ENCODE results near the gene UFSP2.
A peak's percentile ranks its signal among the peaks of the same experiment; 100 is the strongest.

The UFSP2 gene

GRCh38 chr4:185425647-185426352, at the start of gene UFSP2:
UFSP2 (minus strand) TSS chr4:185425964; CDS start chr4:185425868, 96 bp downstream.
- DNase-seq (ENCODE audit: low read depth) = peak; percentile 80

DNA sequence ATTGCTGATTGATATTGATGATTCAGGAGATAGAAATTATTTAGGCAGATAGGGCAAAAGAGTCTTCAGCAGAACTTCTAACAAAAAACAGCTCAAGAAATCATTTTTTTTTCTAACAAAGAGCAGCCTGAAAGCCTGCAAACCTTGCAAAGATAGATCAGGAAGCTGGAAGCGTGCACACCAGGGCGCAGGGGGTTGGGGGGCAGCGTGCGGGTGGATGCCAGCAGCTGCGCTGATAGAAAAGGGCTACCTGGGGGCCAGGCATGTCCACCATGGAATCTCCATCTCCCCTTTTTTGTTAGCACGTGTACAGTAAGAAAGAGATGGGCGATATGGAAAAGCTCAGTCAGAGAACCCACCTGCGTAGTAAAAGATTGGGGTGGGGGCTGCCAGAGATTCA, 47.5 kb upstream of the UFSP2 start:
- DNase-seq (ENCODE audit: low read depth) = no peak

DNA sequence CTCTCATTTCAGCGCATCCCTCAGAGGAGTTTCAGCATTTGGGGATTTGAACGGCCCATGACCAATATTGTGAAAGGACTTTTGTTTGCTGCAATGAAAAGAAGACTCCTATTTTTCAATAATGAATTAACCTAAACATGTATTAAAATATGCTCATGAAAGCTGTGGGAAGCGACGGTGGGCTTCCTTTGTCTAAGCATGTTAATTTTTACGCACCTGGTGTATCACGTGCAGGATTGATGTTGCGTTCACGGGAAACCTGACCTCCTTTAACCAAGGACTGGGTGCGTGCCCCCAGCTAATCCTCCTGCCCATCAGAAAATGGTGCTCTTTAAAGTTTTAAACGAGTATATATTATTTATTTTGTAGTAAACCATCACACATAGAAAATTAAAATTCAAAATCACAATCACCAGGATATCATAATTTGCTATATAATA, 46.4 kb upstream of the UFSP2 start:
- no peak for DNase-seq (ENCODE audit: low read depth)

DNA sequence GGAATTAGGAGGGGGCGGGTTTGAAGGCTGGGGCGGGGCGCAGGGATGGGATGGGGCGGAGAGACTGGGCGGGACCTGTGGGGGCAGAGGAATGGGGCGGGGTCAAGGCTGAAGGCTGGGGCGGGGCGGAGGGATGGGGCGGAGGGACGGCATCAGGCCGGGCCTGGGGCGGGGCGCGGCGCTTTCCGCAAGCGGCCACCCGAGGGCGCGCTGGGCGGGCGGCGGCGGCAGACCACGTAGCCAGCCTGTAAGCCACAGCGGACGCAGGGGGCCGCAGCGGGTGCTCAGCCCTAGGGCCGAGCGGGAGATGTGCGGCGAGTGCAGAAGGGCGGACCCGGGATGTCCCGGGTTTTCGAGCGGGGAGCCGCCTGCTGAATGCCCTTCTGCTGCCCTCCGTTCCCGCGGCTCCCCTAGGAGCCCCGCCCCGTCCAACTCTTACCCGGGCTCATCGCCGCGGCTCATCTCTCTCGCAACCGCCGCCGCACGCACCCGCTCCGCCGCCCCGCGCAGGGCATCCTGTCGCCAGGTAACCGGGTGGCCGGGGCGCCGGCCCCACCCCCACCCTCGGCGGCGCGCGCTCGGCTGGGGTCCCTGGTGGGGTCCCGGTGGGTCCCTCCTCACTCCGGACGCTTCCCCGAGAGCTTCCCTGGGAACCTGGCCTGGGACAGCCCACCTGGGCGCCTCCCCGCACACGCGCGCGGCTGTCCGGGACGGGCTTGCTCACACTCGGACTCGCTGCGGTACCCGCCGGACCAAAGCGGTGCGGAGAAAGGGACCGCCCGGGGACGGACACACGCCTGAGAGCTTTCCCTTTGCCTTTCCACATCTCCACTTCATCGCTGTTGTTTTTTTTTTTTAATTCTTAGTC, 45.7 kb upstream of the UFSP2 start, which contains the start of gene CCDC110:
Gene CCDC110, minus strand, starts transcription at position 499 of the 868 bp plus-strand sequence. Its CDS starts 50 bp downstream, at position 449.
- DNase-seq (ENCODE audit: low read depth) = peak; percentile 94

- DNase-seq (ENCODE audit: low read depth) = peak; percentile 26
Measured at GRCh38 chr4:185470501-185471195, 44.9 kb upstream of the UFSP2 start.

GRCh38 chr4:185469580-185470154, 43.9 kb upstream of the UFSP2 start:
- DNase-seq (ENCODE audit: low read depth) = no peak

DNA sequence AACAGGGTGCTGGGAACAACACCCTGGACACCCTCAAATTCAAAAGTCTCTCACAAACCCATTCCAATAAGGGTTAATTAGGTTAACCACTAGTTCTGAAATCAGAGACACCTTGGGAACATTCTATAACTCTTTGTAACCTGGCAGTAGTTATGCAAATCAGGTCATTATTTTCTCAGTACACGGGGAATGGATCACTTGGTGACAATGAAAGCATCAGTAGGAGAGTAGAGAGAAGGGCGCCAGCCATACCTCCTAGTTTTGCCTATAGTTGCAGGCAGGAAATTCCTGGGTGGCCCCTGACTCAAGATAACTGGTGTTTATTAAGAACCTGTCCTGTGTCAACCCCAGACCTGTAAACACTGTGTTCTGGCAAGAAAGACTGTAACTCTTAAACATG, 43.2 kb upstream of the UFSP2 start:
- no peak for DNase-seq (ENCODE audit: low read depth)

DNA sequence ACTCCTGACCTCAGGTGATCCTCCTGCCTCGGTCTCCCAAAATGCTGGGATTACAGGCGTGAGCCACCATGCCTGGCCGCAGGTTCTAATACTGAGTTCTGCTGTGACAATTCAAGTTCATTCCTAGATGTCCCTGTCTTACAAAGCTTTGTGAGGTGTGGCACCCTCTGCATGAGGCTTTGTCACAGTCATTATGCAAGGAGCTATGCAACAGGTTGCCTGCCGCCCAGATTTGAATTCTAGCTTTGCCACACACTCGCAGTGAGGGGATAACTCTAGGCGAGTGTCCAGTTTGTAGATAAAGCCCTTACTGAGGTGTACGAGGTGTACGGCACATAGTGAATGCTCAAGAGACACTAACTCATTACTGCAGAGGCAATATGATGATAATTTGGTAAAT, 42.2 kb upstream of the UFSP2 start:
- DNase-seq (ENCODE audit: low read depth) = no peak

GRCh38 chr4:185467101-185467500, 41.3 kb upstream of the UFSP2 start:
- no peak for DNase-seq (ENCODE audit: low read depth)

DNA sequence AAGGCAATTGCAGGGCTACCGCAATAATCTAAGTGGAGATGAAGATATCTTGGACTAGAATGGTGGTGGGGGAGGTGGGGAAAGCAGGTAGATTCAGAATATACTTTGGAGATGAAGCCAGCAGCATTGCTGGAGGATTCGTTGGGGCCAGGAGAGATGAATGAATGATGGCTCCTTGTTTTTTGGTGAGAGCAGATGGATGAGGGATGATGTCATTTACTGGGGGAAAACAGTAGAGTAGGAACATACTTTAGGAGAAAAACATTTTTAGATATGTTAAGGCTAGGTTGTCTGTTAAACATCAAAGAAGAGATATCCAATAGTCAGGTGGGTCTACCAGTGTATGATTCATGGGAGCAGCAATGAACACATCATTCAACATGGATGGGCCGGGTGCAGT, 39.9 kb upstream of the UFSP2 start:
- DNase-seq (ENCODE audit: low read depth) = no peak

GRCh38 chr4:185464887-185465286, 39.1 kb upstream of the UFSP2 start:
- peak; percentile 5 for DNase-seq (ENCODE audit: low read depth)

- DNase-seq (ENCODE audit: low read depth) = no peak
Measured at GRCh38 chr4:185464183-185464582, 38.4 kb upstream of the UFSP2 start.

DNA sequence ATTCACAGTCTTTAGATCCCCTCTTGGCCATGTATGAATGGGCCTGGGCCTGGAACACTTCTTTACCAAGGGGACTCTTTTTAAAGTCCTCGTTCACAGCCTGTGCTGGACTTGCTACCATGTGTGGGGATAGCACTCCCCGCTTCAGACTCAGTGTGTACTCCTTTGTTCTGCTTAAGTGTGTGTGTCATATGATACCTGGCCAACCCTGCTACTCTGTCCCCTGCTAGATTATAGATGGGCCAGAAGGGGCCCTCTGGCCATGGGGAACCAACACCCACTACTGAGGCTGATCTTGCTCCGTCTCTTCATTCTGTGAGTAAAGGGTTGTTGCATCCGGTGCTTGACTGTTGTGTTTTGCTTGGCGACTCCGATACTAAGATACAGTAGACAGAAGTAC, 37.8 kb upstream of the UFSP2 start:
- no peak for DNase-seq (ENCODE audit: low read depth)

DNA sequence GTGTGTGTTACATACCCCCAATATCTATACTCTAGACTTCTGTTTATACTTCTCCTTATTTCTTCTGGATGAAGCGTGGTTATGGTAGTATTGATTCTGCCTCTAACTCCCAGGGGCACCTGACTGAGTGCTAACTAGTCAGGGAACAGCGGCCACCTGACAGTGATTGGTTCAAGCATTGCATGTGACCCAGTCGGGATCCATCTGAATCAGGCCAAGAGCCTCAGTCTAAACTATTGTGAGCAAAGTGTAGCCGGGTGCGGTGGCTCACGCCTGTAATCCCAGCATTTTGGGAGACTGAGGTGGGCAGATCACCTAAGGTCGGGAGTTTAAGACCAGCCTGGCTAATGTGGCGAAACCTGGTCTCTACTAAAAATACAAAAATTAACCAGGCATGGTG, 35.8 kb upstream of the UFSP2 start:
- DNase-seq (ENCODE audit: low read depth) = no peak

DNA sequence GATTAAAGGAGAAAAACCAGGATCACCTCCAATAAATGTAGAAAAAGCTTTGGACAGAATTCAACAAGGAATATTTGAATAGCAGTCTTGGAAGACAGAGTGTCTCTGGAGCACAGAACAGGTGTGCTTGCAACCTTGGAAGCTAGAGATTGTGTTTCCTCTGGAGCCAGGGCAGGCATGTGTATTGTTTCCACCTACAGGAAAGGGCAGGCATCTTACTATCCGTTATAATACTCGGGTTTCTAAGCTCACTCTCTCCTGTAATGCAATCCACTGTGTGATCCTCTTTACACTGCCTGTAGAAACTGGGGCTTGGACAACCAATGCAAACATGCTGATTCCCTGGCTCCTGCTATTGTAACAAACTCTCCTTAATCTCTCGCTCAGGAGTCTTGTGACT, 31.4 kb upstream of the UFSP2 start:
- no peak for DNase-seq (ENCODE audit: low read depth)

GRCh38 chr4:185456131-185456530, 30.4 kb upstream of the UFSP2 start:
- no peak for DNase-seq (ENCODE audit: low read depth)

DNA sequence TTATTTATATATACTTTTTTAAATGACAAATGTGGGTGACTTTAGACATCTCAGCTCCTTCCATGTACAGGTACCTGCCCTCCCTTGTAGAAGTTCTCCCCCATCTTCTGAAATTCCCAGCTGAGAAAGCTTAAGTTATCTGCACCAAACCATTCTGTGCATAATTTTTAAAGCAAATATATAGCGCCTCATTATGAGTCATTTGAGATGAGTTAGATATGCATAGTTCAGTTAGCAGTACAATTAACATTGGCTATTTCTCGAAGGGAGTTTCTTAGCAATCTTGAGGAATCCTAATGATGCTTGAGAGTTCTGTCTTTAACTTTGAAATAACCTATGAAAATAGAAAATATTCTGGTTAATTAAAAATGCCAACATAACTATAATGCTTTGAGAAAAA, 19.4 kb upstream of the UFSP2 start:
- no peak for DNase-seq (ENCODE audit: low read depth)

- DNase-seq (ENCODE audit: low read depth) = no peak
Measured at GRCh38 chr4:185441479-185441878, 15.7 kb upstream of the UFSP2 start.

GRCh38 chr4:185437809-185438208, 12.0 kb upstream of the UFSP2 start:
- DNase-seq (ENCODE audit: low read depth) = no peak

DNA sequence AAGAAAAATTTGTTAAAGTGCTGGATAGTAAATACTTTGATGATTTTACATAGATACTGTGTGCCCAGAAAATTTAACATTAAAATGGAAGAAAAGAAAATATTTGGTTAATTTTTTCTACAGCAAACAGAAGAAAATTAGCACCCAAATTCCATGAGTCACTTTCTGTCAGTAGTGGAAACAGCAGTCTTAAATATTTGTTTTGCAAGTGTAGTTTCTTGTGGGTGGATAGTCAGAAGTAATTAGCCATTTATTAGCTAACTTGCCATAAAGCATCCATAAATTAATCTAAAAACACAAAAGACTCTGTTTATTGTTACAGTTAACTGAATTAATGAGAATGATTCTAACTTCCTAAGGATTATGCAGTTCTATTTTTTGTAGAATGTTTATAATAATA, 9.7 kb upstream of the UFSP2 start:
- no peak for DNase-seq (ENCODE audit: low read depth)

DNA sequence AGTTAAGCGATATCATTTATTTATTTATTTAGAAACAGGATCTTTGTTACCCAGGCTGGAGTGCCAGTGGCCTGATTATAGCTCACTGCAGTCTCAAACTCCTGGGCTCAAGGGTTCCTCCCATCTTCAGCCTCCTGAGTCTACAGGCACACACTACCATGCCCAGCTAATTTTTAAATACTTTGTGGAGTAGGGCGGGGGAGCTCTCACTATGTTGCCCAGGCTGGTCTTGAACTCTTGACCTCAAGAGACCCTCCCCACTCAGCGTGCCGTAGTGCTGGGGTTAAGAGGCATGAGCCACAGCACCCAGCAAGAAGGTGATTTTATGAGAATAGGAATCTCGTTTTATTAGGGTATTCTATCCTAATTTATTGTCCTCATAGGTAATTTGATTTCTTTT, 3.9 kb upstream of the UFSP2 start:
- DNase-seq (ENCODE audit: low read depth) = no peak

GRCh38 chr4:185426960-185427688, 1.4 kb upstream of the UFSP2 start:
- no peak for DNase-seq (ENCODE audit: low read depth)

Measured in iris pigment epithelial cell (primary cell).